GM19023 (cell line): Measurements from ENCODE around the gene NXPH2.
"Not testable (repeated sequence)": the region's sequence is repeated elsewhere in the genome, so short reads cannot be mapped to it uniquely, and the experiment has no call there.

Source experiments
- ATAC-seq: cut with Tn5 transposase; IDR thresholded peaks from one replicate; pipeline ENCODE4 v1.9.1; 2021; ENCODE audit warnings: mild to moderate bottlenecking, moderate library complexity; ENCODE audit not compliant: unreplicated experiment

The NXPH2 gene

GRCh38 chr2:138760676-138761075 lies 19.5 kb downstream of the NXPH2 start:
- no peak for ATAC-seq

DNA sequence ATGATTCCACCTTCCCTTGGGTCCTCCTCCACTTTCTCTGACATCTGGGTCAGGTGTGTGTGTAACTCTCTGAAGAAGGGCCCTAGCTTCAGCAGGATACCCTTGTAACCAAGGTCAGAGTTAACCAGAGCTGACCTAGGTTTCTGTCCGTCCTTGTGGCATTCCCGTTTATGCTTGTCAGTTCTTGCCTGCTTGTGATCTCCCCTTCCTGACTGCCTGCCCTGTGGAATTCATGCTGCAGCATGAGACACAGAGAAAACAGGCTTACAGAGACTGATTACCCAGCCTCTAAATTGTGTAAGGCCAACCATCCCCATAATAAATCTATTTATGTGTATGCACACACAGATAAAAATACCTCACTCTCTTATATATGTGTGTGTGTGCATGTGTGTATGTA lies 22.8 kb downstream of the NXPH2 start:
- ATAC-seq, result no peak

DNA sequence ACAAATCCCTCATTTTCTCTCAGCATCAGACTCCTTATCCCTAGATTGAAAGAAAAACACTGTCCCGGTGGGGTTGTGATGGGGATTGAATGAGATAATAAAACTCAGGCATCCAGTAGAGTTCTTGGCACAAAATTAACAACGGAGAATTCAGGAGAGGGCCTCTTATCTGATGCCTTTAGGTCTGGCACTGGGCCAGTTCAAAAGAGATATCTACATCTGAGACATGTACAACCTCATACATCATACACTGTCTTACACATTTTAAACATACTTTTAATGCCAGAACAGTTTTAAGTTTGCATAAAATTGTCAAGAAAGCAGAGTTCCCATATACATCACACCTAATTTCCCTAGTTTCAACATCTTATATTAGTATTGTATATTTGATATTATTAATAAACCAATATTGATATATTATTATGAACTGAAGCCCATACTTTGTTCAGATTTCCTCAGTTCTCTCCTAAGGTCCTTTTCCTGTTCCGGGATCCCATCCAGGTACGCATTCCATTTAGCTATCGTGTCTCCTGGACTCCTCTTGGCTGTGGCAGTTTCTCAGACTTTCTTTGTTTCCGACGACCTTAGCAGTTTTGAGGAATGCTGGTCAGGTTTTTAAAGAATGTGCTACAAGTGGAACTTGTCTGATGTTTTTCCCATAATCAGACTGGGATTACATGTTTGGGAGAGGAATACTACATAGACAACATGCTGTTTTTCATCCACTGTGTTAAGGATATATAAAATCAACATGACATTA lies 27.8 kb downstream of the NXPH2 start:
- no peak for ATAC-seq

DNA sequence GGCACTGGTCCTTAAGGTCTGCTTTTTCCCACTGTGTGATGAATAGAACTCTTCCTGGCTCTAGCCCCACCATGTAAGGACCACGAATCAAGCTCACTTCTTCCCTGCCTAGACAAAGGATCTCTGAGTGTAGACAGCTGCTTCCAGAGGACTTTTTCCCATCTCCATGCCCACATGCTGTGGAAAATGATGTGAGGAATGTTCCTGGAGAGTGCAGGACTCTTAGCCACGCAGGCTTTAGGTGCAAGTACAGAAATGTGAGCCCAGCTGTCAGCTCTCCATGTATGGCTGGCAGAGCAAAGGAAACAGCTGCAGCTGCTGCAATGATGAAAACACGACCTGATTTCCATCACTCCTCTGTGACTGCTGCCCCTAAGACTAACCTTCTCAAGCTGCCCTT lies 35.5 kb downstream of the NXPH2 start:
- no peak for ATAC-seq

- ATAC-seq, result no peak
Measured at GRCh38 chr2:138742441-138743057, 37.6 kb downstream of the NXPH2 start.

DNA sequence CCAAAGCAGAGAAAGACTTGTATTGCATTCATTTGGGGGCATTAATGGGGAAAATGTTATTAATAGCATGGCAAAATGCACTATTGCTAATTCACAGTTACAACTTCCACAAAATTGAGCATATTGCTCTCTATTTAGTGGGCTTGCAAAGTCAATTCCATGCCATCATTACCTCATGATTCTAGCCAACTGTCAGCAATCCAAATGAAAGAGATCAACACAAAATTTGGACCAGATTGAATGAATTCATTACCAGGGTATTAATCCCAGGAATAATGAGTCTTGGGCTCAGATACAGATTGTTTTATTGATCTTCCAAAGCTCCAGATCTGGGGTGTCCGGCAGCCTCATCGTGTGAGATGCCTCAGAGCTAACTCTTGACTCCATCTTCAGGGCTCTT lies 38.3 kb downstream of the NXPH2 start:
- no peak for ATAC-seq

- not testable (repeated sequence) for ATAC-seq
Measured at GRCh38 chr2:138737009-138737554, 43.1 kb downstream of the NXPH2 start.

DNA sequence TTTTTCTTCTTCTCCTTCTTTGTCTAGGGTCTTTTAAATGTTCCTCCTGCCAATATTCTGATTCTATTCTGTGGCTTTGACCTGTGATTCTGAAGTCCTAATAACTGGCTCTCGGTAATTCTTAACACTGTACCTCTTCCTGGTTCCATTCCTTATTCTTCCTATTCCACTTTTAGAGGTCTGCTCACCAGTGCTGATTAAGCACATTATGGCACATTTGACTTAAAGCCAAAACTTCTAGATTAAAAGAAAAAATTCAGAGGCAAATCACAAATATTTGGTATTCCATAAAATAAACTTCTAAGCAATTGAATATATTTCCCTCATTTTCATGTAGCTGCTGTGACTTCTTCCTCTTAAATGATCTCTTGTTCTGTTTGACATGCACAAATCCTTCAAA lies 47.5 kb downstream of the NXPH2 start:
- no peak for ATAC-seq

GRCh38 chr2:138730497-138731030 lies 49.6 kb downstream of the NXPH2 start:
- ATAC-seq, result peak; percentile 82

- ATAC-seq, result no peak
Measured at GRCh38 chr2:138727956-138728355, 52.2 kb downstream of the NXPH2 start.

- ATAC-seq, result no peak
Measured at GRCh38 chr2:138726681-138727080, 53.5 kb downstream of the NXPH2 start.

GRCh38 chr2:138724729-138725459 lies 55.3 kb downstream of the NXPH2 start:
- no peak for ATAC-seq

- ATAC-seq, result no peak
Measured at GRCh38 chr2:138724327-138724726, 55.9 kb downstream of the NXPH2 start.

DNA sequence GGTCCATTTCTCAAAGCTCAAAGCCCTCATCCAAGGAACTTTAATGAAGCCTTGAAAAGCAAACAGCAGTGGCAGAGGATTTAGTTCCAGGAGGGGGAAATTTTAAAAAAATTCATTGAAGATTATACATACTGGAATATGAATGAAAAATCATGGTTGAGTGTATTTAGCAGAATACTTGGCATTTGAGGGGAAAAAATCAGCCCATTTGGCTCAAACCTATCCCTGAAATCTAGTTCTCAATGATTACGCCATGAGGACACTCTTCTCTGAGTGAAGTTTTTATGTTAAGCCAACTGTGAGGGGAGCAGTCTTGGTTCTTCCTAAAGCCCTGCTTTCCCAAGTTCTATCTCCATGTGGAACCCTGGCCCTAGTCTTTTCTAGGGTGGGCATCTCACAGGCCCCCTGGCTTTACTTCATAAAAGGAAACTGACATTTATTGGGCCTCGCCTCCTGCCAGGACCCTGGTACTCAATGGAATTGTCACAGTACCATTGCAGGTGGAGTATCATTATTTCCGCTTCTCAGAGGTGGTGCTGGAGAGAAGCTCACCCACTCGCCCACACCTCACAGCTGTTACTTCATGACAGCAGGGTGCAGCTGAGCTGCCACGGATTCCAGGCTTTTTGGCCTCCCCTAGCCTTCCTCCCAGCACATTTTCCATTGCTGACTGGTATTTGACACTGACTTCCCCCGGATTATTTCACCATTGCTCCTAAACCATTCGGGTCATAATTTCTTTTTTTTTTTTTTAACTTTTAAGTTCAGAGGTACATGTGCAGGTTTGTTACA lies 56.8 kb downstream of the NXPH2 start:
- ATAC-seq, result no peak

DNA sequence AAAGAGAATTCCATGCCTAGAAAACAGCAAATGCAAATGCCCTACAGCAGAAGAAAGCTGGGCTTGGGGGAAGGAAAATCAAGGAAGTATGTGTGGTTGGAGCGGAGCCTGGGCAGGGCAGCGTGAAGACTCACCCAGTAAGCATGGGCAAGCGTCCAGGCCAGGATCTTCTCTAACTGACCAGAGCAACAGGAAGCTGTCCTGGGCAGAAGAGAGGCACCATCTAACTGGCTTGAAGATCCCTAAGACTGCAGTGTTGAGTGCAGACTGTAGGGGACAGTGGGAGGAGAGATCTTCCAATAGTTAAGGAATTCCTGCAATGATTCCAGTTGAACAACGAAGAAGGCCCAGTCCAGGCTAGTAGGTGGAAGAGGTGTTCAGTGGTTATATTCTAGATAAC lies 57.9 kb downstream of the NXPH2 start:
- ATAC-seq, result no peak

GRCh38 chr2:138720035-138720838 lies 60.0 kb downstream of the NXPH2 start:
- no peak for ATAC-seq

DNA sequence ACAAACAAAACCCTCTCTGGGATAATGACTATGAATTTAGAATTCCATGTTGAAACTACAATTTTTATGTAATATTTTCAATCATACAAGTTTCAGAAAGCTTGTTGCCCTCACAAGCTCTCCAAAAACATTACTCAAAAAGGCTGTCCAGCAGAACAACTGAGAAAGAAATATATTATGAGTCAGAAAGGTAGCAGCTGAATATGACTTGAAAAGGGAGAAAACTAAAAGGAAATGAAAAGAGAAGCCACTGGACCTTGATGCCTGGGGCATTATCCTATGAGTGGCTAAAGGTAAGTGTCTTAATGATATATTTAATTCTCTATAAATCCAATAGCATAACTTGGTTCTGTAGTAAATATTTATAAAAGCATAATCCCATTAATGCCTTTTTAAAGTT lies 61.8 kb downstream of the NXPH2 start:
- peak; percentile 62 for ATAC-seq

DNA sequence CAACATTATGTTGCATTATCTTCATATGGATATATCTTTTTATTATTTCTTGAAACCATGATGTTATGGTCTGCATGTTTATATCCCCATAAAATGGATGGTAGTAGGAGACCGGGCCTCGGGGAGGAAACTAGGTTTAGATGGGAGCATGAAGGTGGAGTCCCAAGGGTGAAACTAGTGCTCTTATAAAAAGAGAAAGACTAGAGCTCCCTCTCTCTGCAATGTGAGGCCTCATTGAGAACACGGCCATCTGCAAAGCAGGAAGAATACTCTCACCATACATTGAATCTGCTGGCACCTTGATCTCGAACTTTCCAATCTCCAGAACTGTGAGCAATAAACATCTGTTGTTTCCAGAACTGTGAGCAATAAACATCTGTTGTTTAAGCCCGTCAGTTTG lies 64.0 kb downstream of the NXPH2 start:
- ATAC-seq, result no peak

- ATAC-seq, result no peak
Measured at GRCh38 chr2:138713504-138713903, 66.7 kb downstream of the NXPH2 start.

DNA sequence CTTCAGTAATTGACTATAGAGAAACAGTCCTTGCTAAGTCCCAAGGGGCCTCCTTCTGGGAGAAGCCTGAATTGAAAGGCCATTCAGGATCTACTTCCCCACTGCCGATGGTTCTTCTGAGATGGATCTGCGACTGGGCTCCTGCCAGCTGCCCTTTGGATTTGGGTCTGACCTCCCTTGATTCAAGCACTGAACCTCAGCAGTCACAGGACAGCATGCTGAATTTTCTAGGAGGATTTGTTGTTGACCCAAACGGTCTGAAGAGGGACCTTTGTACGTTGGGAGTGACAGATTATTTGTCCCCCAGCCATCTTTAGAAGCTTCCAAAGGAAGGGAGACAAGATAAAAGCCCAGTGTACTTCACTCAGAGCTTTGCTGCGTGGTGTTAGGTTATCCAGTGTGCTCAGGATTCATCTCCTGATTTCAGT lies 67.1 kb downstream of the NXPH2 start:
- no peak for ATAC-seq
